ENCODE data around the gene PIMREG.

Gene PIMREG

DNA sequence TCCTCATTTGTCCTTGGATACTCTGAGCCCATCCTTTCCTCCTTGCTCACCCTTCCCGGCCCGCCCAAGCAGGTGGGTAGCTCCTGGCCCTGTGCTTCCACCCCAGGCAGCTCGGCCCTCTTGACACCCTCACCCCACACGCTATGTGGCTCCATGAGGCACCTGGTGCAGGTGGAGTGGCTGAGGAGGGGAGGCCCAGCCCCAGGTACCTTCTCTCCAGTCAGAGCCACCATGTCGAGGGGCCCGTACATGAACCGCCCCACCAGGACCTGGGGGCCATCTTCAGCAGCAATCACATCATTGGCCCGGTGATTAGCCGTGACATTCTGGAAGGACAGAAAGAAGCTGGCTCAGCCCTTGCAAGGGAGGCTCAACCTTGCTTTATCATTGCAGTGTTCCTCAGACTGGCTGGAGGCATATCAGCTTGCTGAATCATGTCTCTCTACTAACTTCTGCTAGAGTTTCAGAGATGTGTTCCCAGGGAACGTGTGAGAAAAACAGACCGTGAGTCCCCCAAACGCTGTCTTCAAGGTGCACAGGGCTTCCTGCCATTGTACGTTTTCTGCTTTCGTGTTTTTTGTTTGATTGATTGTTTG is 20.3 kb downstream of the PIMREG start:
- Mint-ChIP-seq H3K27me3 (ENCODE audit: low read depth) (no peaks in the 10 kb centered on the region), H3K9me3 (peaks cover 6% of the 10 kb centered on the region), H3K4me3 (no peak overlapping the region), H3K27ac (no peak overlapping the region), H3K36me3 (ENCODE audit: low read depth) (peaks cover 24% of the 10 kb centered on the region), H3K4me1 (no peaks in the 10 kb centered on the region)
- TF ChIP-seq, protein P1, sequence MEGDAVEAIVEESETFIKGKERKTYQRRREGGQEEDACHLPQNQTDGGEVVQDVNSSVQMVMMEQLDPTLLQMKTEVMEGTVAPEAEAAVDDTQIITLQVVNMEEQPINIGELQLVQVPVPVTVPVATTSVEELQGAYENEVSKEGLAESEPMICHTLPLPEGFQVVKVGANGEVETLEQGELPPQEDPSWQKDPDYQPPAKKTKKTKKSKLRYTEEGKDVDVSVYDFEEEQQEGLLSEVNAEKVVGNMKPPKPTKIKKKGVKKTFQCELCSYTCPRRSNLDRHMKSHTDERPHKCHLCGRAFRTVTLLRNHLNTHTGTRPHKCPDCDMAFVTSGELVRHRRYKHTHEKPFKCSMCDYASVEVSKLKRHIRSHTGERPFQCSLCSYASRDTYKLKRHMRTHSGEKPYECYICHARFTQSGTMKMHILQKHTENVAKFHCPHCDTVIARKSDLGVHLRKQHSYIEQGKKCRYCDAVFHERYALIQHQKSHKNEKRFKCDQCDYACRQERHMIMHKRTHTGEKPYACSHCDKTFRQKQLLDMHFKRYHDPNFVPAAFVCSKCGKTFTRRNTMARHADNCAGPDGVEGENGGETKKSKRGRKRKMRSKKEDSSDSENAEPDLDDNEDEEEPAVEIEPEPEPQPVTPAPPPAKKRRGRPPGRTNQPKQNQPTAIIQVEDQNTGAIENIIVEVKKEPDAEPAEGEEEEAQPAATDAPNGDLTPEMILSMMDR (IDR thresholded peaks at IDR 0.05; ENCODE audit: unreplicated experiment in 3 of 3) = no peak

DNA sequence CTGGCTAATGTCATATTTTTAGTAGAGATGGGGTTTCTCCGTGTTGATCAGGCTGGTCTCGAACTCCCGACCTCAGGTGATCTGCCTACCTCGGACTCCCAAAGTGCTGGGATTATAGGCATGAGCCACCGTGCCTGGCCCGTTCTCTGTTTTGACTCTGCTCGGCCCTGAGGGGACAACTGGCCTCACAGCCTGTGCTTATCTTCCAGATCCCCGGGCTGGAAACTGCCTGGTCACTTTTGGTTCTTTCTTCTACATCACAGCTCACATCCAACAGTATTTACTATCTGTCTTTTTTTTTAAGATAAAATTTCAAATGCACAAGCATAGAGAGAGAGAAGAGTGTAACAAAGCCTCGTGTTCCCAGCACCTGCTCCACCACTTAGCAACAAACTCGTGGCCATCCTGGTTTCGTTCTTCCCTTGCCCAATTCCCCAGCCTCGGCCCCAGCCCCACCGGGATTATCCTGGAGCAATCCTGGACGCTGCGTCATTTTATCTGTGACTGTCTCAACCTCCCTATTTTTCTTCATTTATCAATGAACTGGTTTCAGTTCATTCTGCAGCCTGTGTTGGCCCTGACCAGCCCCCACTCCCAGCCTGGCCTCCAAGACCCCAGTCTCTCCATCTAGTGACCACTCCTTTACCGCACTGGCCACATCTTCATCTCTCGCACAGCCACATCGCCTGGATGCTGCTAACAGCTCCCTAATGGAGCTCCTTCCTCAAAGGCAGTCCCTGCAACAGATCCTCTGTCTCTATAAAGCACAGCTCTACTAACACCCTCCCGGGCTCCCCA is 21.1 kb downstream of the PIMREG start:
- Mint-ChIP-seq H3K27me3 (ENCODE audit: low read depth) (no peaks in the 10 kb centered on the region), H3K27ac (no peak overlapping the region), H3K4me3 (no peak overlapping the region), H3K9me3 (peaks cover 6% of the 10 kb centered on the region), H3K36me3 (ENCODE audit: low read depth) (peaks cover 24% of the 10 kb centered on the region), H3K4me1 (no peaks in the 10 kb centered on the region)
- TF ChIP-seq, protein P1 (IDR thresholded peaks at IDR 0.05; ENCODE audit: unreplicated experiment in 3 of 3) = no peak

DNA sequence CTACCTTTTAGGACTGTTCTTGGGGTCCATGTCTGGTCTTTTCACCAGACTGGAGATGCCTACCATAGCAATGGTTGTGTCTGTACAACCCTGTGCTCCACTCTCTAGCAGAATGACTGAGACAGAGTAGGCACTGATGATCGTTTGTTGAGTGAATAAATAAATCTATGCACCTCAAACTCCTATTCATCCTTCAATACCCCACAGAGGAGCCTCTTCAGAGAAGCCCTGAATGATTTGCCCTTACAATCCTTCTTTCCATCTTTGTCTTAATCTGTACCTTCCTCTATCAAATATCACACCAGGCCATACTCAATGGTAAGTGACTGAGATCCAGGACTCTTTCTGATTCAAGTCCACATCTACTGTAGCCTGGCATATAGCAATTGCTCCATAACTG is 23.3 kb downstream of the PIMREG start:
- Mint-ChIP-seq H3K4me3 (no peak overlapping the region), H3K36me3 (ENCODE audit: low read depth) (peaks cover 24% of the 10 kb centered on the region), H3K4me1 (peaks cover 4% of the 10 kb centered on the region), H3K27me3 (ENCODE audit: low read depth) (no peaks in the 10 kb centered on the region), H3K27ac (no peak overlapping the region), H3K9me3 (peaks cover 6% of the 10 kb centered on the region)
- TF ChIP-seq, protein P1 (IDR thresholded peaks at IDR 0.05; ENCODE audit: unreplicated experiment in 3 of 3) = no peak

DNA sequence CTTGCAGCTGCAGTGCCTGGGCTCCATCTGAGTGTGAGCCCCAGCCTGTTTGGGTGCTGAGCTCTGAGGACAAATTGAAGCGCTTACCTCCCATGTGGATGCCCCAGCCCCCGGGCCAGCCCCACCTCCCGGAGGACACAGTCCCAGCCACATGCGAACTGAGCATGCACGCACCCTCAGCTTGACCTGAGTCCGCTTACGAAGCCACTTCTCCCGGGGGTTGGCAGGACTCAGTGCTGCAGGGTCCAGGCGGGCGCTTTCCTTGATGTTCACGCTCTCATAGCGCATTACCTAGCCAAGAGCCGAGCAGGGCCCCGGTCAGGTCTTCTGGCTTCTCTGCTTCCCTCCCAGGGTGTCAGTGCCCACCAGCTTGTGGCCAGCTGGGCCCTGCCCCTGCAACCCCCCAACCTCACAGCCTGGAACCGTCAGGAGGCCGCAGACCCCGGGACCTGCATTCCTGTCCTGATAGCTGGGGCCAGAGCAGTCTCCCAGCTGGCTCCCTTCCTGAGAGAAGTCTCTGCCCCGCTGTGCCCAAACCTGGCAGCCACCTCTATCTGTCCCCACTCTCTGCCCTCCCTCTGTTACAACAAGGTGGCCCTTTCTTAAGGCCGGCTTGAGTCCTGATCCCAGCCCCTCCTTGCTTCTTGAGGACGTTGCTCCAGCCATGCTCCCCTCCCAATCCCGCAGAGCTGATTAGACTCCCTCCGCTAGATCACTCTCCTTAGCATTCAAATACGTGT is 24.0 kb downstream of the PIMREG start:
- TF ChIP-seq, protein P1 (IDR thresholded peaks at IDR 0.05; ENCODE audit: unreplicated experiment in 3 of 3) = no peak
- peaks cover 9% of the 10 kb centered on the region for H3K4me1 Mint-ChIP-seq
- H3K4me3 Mint-ChIP-seq = no peak overlapping the region
- H3K36me3 Mint-ChIP-seq (ENCODE audit: low read depth) = peaks cover 24% of the 10 kb centered on the region
- H3K27ac Mint-ChIP-seq = no peak overlapping the region
- H3K27me3 Mint-ChIP-seq (ENCODE audit: low read depth) = no peaks in the 10 kb centered on the region
- peaks cover 6% of the 10 kb centered on the region for H3K9me3 Mint-ChIP-seq

DNA sequence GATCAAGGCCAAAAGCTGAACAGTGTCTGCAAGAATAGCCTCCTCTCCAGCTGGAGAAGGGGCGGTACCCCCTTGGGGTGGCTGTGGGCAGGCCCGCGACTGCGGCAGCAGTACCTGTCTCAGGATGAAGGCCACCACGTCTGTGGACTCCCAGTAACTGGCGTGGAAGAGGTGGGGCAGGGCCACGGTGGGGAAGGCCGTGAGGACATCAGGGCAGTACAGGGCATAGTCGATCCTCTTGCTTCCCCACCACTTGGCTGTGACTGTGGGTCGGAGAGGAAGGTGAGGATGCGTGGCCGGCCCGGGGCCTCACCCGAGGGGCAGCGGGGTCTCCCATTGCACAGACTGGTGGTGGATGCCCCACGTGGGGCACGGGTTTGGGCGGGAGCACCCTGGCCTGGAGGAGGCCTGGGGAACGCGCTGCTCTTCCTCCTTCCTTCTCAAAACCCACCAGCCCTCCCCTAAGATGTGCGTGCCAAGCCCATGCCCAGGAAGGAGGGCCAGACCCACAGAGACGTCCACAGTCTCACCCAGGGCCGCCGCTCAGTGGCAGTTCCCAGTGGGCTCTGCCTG is 26.0 kb downstream of the PIMREG start:
- H3K9me3 Mint-ChIP-seq = peaks cover 6% of the 10 kb centered on the region

More for the DNA sequence above, 26.0 kb downstream of the PIMREG start:
- TF ChIP-seq, protein P1 (IDR thresholded peaks at IDR 0.05; ENCODE audit: unreplicated experiment in 3 of 3) = no peak
- Mint-ChIP-seq H3K4me1 (peaks cover 15% of the 10 kb centered on the region), H3K36me3 (ENCODE audit: low read depth) (peaks cover 24% of the 10 kb centered on the region), H3K27me3 (ENCODE audit: low read depth) (no peaks in the 10 kb centered on the region), H3K4me3 (no peak overlapping the region), H3K27ac (no peak overlapping the region)
